ENCODE measurements around the gene AFDN.
A peak's percentile ranks its signal among the peaks of the same experiment; 100 is the strongest.

AFDN gene

GRCh38 chr6:167826896-167827582 lies at the start of gene AFDN:
AFDN (plus strand) TSS chr6:167826911; CDS start chr6:167827133, 222 bp downstream.
- DNase-seq = no peak
- Histone ChIP-seq H3K27me3 (no peaks in the 10 kb centered on the region), H3K4me3 (peak within 1 kb of the TSS; percentile 58 to 82), H3K9me3 (no peaks in the 10 kb centered on the region), H3K4me1 (peaks cover 0 to 23% (median 16%) of the 10 kb centered on the region in 4 donors), H3K27ac (peak within 1 kb of the TSS; percentile 50 to 59), H3K36me3 (no peaks in the 10 kb centered on the region)
- no peak for TF ChIP-seq CTCF (IDR thresholded peaks at IDR 0.05)
- intact Hi-C loops (cut with DNase I; ENCODE audit: low total_unique reads) = no loop called here

DNA sequence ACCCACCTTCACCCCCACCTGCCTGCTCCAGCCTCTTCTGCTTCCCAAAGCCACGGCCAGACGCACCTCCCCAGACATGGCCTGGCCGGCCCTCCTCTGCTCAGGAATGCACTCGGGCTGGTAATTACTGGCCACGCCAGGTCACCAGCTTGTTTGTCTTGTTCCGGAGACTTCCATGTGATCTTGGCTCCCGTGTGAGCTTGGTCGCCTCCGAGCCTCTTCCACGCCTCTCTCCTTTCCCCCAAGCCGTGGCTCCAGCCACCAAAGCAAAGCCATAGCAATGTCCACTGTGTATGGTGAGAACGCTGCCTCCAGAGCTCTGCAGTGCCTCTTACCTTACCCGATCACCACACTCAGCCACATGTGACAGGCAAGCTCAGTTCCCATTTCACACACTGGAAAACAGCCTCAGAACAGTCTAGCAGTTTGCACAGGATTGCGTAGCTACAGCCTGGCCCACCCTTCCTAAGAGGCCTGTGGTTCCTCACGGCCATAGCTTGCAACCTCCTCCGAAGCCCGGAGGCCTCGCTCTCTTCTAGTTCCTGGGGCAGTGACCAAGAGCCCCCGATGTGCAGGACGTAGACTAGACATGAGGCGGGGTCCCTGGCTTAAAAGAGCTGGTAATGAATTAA lies 48.1 kb upstream of the AFDN start:
- Histone ChIP-seq H3K9me3 (no peaks in the 10 kb centered on the region), H3K36me3 (no peaks in the 10 kb centered on the region), H3K27ac (no peak overlapping the region), H3K4me3 (no peak overlapping the region), H3K4me1 (no peaks in the 10 kb centered on the region), H3K27me3 (no peaks in the 10 kb centered on the region)
- DNase-seq = peak in 1 of 2 donors; percentile 59
- TF ChIP-seq CTCF (IDR thresholded peaks at IDR 0.05) = no peak
- intact Hi-C loops (cut with DNase I; ENCODE audit: low total_unique reads) = no loop called here

GRCh38 chr6:167779129-167779992 lies 47.4 kb upstream of the AFDN start:
- Histone ChIP-seq H3K27ac (no peak overlapping the region), H3K27me3 (no peaks in the 10 kb centered on the region), H3K4me3 (no peak overlapping the region), H3K9me3 (no peaks in the 10 kb centered on the region), H3K4me1 (no peaks in the 10 kb centered on the region), H3K36me3 (no peaks in the 10 kb centered on the region)
- DNase-seq = peak in 1 of 2 donors; percentile 27
- no peak for TF ChIP-seq CTCF (IDR thresholded peaks at IDR 0.05)
- intact Hi-C loops (cut with DNase I; ENCODE audit: low total_unique reads) = no loop called here

DNA sequence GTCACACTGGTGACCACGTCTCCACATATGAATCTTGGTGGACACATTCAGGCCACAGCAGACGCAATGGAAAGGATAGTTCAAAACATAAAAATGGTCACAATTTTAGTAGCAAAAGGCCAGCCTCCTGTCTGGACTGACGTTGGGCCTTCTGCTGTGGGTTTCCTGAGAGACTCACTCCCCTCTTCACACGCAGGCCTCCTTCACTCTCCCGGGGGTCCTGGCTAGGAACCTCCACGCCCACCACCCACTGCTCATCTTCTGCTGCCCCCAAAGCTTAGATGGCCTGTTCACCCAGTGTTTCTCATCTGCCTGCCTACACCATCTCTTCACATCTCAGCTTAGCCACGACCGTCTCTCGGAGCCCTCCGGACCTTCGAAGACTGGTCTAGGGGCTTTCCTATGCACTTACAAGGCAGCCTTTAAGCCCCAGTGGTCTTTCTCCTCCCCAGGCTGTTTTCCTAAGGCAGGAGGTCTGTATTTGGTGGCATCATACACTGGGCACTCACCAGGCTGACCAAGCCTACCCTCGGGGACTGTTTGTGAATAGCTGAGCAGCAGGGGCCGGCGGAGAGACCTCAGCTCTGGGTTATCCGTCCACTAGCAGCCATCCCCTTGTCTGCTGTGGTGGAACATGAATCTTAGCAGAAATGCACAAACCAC lies 46.6 kb upstream of the AFDN start:
- no peak for TF ChIP-seq CTCF (IDR thresholded peaks at IDR 0.05)

GRCh38 chr6:167781066-167781767 lies 45.5 kb upstream of the AFDN start:
- H3K9me3 ChIP-seq = no peaks in the 10 kb centered on the region
- TF ChIP-seq CTCF (IDR thresholded peaks at IDR 0.05) = no peak
- DNase-seq = peak in 1 of 2 donors; percentile 42
- no peaks in the 10 kb centered on the region for H3K36me3 ChIP-seq
- intact Hi-C loops (cut with DNase I; ENCODE audit: low total_unique reads) = no loop called here
- H3K27me3 ChIP-seq = no peaks in the 10 kb centered on the region
- no peaks in the 10 kb centered on the region for H3K4me1 ChIP-seq
- H3K27ac ChIP-seq = no peak overlapping the region
- no peak overlapping the region for H3K4me3 ChIP-seq

More for the DNA sequence above, 46.6 kb upstream of the AFDN start:
- Histone ChIP-seq H3K4me3 (no peak overlapping the region), H3K4me1 (no peaks in the 10 kb centered on the region), H3K27ac (no peak overlapping the region), H3K27me3 (no peaks in the 10 kb centered on the region), H3K36me3 (no peaks in the 10 kb centered on the region), H3K9me3 (no peaks in the 10 kb centered on the region)
- peak in 1 of 2 donors; percentile 37 for DNase-seq
- intact Hi-C loops (cut with DNase I; ENCODE audit: low total_unique reads) = no loop called here
